KOPT-K1 (cell line): ENCODE measurements around the gene ALDH1L1.

Experiments used
- H3K27ac ChIP-seq: fragments of 200-600 bp; sonication (generic); 2 replicates; pipeline ENCODE4 v1.5.1; 2016; ENCODE audit warnings: antibody characterized with exemption, mild to moderate bottlenecking, low read depth, low read length; ENCODE audit not compliant: poor library complexity, severe bottlenecking
- H3K36me3 ChIP-seq: fragments of 200-600 bp; sonication (generic); 2 replicates; pipeline ENCODE4 v1.5.1; 2017; ENCODE audit warnings: antibody characterized with exemption, mild to moderate bottlenecking, low read length, moderate library complexity; ENCODE audit not compliant: insufficient read depth
- H3K9me3 ChIP-seq: fragments of 200-600 bp; sonication (generic); 2 replicates; pipeline ENCODE4 v1.5.1; 2017; ENCODE audit warnings: antibody characterized with exemption, low read length, mild to moderate bottlenecking; ENCODE audit not compliant: insufficient read depth, poor library complexity, severe bottlenecking

ALDH1L1 gene

DNA sequence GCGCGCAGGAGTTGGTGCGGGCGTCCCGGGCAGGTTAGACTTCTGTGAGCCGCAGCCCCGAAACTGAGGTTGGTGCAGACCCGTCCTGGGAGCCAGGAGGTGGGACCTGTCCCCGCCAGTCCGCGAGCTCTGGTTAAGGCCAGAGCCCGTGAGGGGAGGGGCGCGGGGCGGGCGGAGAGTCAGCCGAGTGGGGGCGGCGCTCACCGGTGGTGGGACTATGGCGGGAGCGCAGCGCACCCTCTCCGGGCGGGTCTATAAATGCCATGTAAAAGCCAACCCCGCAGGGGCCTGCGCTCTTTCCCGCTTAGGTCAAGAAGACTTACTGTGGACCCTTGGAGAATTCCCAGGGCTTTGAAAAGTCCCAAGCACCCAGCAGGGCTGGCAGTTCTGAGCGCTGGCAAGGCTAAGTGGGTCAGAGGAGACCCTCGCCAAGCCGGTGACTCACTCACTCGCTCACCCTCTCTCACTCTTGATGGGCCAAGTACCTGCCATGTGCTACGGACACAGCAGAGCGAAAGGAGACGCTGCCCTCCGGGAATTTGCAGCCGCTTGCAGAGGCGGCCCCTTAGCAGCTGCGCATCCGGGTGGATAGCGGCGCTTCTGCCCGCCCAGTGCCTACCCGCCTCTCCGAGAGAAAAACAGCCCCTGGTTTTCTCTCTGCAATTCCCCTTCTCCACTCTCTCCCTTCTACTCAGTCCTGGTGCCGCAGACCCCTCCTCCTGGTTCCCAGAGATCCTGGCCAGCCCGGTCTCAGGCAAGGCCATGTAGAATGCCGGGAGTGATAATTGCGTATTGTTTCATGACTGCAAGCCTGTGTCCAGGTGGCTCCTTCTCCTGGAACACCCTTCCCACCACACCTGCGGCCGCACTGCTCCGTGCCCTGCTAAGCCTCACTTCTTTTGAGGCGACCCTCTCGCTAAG lies at the start of gene ALDH1L1:
Gene ALDH1L1 (minus strand): TSS at position 110 of the 921 bp plus-strand sequence. CDS start 19,607 bp downstream, outside the sequence.
- Histone ChIP-seq H3K9me3 (no peaks in the 10 kb centered on the region), H3K36me3 (no peaks in the 10 kb centered on the region), H3K27ac (no peak within 1 kb of the TSS)

DNA sequence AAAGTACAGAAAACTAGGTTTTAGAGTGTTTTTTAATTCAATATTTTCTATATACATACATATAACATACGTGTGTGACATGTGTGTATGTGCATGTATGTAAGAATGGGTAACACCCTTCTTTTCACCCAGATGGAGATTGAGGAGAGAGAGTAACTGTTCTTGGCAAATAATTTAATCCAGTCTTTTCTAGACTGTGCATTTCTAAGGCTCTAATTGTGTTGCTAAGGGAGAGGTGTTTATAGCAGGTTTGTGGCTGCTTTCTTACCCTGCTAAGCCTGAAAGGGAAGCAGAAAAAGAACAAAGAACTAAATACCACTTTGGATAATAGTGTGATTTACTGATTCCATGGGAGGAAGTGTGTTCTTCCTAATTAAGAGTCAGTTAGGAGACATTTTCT lies 46.0 kb upstream of the ALDH1L1 start:
- no peak overlapping the region for H3K27ac ChIP-seq

GRCh38 chr3:126216416-126216815 lies 36.0 kb upstream of the ALDH1L1 start:
- Histone ChIP-seq H3K36me3 (no peaks in the 10 kb centered on the region), H3K27ac (no peak overlapping the region), H3K9me3 (no peaks in the 10 kb centered on the region)

More for the DNA sequence above, 46.0 kb upstream of the ALDH1L1 start:
- H3K36me3 ChIP-seq, result no peaks in the 10 kb centered on the region
- H3K9me3 ChIP-seq, result peaks cover 6% of the 10 kb centered on the region

- Histone ChIP-seq H3K9me3 (no peaks in the 10 kb centered on the region), H3K27ac (no peak overlapping the region), H3K36me3 (no peaks in the 10 kb centered on the region)
Measured at GRCh38 chr3:126213379-126214028, 33.1 kb upstream of the ALDH1L1 start.

DNA sequence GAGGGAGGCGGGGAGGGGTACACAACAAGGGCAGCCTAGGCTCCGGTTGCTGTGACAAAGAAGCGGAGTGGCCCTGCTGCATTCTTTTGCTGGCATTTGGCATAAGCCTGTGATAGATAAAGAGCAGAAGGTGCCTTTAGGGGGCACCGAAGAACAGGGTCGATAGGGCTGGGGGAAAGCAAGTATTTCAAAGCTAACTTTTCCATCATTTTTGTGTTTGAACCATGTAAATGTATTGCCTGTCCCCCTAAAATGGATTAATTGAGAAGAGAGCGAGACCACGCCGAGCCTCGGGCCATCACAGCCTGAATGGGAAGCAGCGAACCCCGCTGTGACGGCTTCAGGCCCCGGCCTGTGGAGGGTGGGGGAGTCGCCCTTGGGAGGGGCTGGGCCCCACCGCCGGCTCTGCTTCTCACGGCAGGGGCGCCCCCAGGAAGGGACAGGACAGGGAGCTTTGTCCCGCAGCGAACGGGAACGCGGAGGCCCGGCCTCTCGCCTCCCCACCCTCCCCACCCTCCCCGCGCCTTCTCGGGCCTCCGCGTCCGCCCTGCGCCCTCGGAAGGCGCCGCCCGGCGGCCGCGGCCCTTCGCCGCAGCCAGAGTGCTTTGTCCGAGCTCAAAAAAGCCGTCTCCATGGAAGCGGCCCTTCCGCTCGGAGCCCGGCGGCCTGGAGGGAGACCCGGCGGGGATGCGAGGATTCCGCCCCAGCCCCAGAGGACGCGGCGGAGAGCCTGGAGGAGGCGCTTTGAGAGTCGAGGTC lies 32.4 kb upstream of the ALDH1L1 start:
- Histone ChIP-seq H3K27ac (no peak overlapping the region), H3K9me3 (no peaks in the 10 kb centered on the region), H3K36me3 (no peaks in the 10 kb centered on the region)

GRCh38 chr3:126212250-126212619 lies 31.8 kb upstream of the ALDH1L1 start:
- Histone ChIP-seq H3K36me3 (no peaks in the 10 kb centered on the region), H3K27ac (no peak overlapping the region), H3K9me3 (no peaks in the 10 kb centered on the region)

DNA sequence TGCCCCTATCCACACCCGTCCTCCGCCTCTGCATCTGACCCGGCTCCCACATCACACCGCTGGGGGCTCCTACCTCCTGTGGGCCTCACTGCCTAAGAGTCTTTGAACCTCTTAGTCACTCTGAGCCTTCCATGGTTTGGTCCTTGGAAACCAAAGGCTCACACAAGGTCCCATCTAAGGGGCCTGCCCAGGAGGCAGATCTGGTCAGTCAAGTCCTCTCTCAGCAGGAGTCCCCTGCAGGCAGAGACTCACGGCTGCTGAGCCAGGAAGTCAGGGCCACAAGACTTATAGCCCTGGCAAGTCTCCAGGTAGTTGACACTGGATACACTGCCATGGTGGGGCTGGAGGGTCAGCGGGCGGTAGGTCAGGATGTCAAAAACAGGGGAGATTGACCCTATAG lies 31.2 kb upstream of the ALDH1L1 start:
- no peaks in the 10 kb centered on the region for H3K36me3 ChIP-seq
- no peak overlapping the region for H3K27ac ChIP-seq
- no peaks in the 10 kb centered on the region for H3K9me3 ChIP-seq

GRCh38 chr3:126210606-126211005 lies 30.2 kb upstream of the ALDH1L1 start:
- Histone ChIP-seq H3K27ac (no peak overlapping the region), H3K9me3 (no peaks in the 10 kb centered on the region), H3K36me3 (no peaks in the 10 kb centered on the region)

DNA sequence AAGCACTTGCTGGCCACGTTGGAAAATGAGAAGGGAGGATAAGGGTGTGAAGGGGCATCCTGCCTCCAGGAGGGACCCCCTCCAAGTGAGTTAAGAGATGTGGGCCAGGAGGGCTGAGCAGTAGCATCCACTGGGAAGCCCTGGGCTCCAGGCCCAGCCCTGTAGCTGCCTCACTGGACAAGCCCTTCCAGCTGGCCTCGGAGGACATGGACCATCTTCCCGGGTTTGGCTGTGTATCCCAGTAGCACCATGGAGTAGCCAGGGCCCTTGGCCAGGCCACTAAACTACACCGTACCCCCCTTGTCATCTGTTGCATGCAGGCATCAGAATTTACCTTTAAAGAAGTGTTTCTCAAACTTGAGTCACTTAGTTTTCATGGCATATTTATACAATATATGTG lies 29.4 kb upstream of the ALDH1L1 start:
- Histone ChIP-seq H3K27ac (no peak overlapping the region), H3K9me3 (no peaks in the 10 kb centered on the region), H3K36me3 (no peaks in the 10 kb centered on the region)

DNA sequence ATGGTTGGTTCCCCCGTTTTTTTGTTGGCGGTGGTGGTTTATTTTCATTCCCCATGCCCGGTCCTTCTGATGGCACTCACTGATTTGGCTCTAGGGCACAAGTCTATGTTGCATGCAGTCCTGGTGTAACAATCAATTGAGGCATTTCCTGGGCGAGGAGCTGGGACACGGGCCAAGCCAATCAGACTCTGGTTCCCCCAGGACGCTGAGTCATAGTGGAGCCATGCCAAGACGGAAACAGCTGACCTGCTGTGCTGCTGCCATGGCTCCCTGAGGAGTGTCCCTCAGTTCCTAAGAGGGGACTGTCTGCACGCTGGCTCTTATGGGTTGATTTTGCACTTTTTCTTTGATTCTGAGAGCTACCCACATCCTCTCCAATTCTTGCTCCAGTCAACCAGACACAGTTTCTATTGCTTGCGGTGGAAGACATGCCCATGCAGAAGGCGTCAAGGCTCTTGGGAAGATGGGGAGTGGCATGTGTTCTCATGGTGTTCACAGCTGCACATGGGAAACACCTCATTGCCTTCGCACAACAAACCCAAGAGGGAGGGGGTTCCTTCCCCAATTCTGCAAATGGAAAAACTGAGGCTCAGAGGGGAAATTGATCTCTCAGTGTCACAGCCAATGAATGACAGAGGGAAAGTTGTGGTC lies 28.3 kb upstream of the ALDH1L1 start:
- Histone ChIP-seq H3K36me3 (no peaks in the 10 kb centered on the region), H3K9me3 (no peaks in the 10 kb centered on the region), H3K27ac (no peak overlapping the region)

- Histone ChIP-seq H3K9me3 (no peaks in the 10 kb centered on the region), H3K36me3 (no peaks in the 10 kb centered on the region), H3K27ac (no peak overlapping the region)
Measured at GRCh38 chr3:126208182-126208581, 27.8 kb upstream of the ALDH1L1 start.

- Histone ChIP-seq H3K27ac (no peak overlapping the region), H3K36me3 (no peaks in the 10 kb centered on the region), H3K9me3 (no peaks in the 10 kb centered on the region)
Measured at GRCh38 chr3:126207166-126207565, 26.8 kb upstream of the ALDH1L1 start.

DNA sequence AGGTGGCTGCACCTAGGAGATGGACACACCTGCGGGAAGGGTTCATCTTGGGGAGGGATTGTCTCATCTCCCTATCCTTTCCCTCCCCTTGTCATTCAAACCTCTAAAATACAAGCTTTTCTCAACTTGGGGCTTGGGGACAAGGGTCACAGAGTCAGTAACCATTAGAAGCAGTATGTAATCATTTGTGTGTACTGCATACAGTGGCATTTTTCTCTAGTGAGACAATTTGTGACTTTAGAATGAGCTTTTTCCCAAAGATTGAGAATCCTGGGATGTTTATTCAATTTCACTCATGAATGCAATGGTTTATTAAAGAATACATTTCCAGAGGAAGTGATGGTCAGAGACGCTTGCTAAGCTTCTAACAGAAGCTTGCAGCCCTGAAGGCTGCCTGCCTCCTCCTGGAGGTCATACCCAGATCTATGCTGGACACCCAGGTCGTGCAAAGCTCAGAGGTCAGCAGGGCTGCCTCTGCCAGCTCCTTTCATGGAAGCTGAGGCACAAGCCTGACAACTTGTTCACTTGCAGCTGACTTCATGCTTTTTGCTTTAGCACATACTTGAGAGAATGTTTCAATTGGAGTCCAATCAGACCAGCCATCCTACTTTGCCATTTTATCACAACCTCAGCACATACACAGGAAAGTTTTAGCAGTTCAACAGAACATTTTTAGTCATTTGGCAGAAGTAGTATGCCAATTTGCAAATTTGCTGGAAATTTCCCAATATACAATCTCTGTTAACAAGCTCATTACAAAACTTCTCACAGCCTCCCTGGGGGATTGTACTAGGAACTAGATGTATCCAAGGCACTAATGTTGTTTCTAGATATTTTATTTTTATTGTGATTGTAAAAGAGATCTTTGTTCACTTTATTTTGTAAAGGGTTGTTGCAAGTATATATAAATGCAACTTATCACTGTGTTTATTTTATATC lies 25.6 kb upstream of the ALDH1L1 start:
- H3K27ac ChIP-seq, result no peak overlapping the region

GRCh38 chr3:126202680-126203079 lies 22.3 kb upstream of the ALDH1L1 start:
- Histone ChIP-seq H3K27ac (no peak overlapping the region), H3K36me3 (no peaks in the 10 kb centered on the region), H3K9me3 (no peaks in the 10 kb centered on the region)

More for the DNA sequence above, 25.6 kb upstream of the ALDH1L1 start:
- Histone ChIP-seq H3K9me3 (no peaks in the 10 kb centered on the region), H3K36me3 (no peaks in the 10 kb centered on the region)
